Measurements from ENCODE around the gene ETV3L.

Gene ETV3L

GRCh38 chr1:157095551-157095950 lies 4.1 kb downstream of the ETV3L start:
- Histone ChIP-seq H2AFZ (ENCODE audit: low read depth, low read length) (no peak overlapping the region), H3K27me3 (ENCODE audit: insufficient read depth, low read length, poor library complexity) (peaks cover 7% of the 10 kb centered on the region), H3K9me3 (ENCODE audit: insufficient read depth, low read length, severe bottlenecking) (no peaks in the 10 kb centered on the region), H3K36me3 (ENCODE audit: insufficient read depth, low read length) (no peaks in the 10 kb centered on the region), H3K4me3 (ENCODE audit: low read depth in 1 of 2, low read length in 2 of 2) (no peak overlapping the region), H3K4me1 (ENCODE audit: insufficient read depth, low read length) (no peaks in the 10 kb centered on the region), H3K4me2 (ENCODE audit: insufficient read depth, low read length) (no peak overlapping the region), H3K27ac (ENCODE audit: low read length) (no peak overlapping the region), H3K9ac (ENCODE audit: low read depth, low read length) (no peak overlapping the region), H3K79me2 (ENCODE audit: insufficient read depth, low read length) (no peaks in the 10 kb centered on the region), H4K20me1 (ENCODE audit: insufficient read depth, low read length) (no peaks in the 10 kb centered on the region)
- no peak for TF ChIP-seq EZH2 (IDR thresholded peaks at IDR 0.05; ENCODE audit: borderline replicate concordance, low read depth, low read length, severe bottlenecking)
- TF ChIP-seq CTCF (IDR thresholded peaks at IDR 0.05; ENCODE audit: borderline replicate concordance, extremely low read depth, low read length, poor library complexity, severe bottlenecking) = no peak
- ATAC-seq (ENCODE audit: insufficient read depth, low read depth) (no peak), DNase-seq (no peak)

GRCh38 chr1:157095091-157095490 lies 4.5 kb downstream of the ETV3L start:
- H3K4me1 ChIP-seq (ENCODE audit: insufficient read depth, low read length) = no peaks in the 10 kb centered on the region
- no peaks in the 10 kb centered on the region for H3K36me3 ChIP-seq (ENCODE audit: insufficient read depth, low read length)
- no peak overlapping the region for H3K4me2 ChIP-seq (ENCODE audit: insufficient read depth, low read length)
- no peak for ATAC-seq (ENCODE audit: insufficient read depth, low read depth)
- H3K79me2 ChIP-seq (ENCODE audit: insufficient read depth, low read length) = no peaks in the 10 kb centered on the region
- TF ChIP-seq EZH2 (IDR thresholded peaks at IDR 0.05; ENCODE audit: borderline replicate concordance, low read depth, low read length, severe bottlenecking) (no peak), CTCF (IDR thresholded peaks at IDR 0.05; ENCODE audit: borderline replicate concordance, extremely low read depth, low read length, poor library complexity, severe bottlenecking) (no peak)
- no peak overlapping the region for H3K4me3 ChIP-seq (ENCODE audit: low read depth in 1 of 2, low read length in 2 of 2)
- H3K27me3 ChIP-seq (ENCODE audit: insufficient read depth, low read length, poor library complexity) = peaks cover 7% of the 10 kb centered on the region
- no peak overlapping the region for H3K27ac ChIP-seq (ENCODE audit: low read length)
- H3K9ac ChIP-seq (ENCODE audit: low read depth, low read length) = no peak overlapping the region
- H3K9me3 ChIP-seq (ENCODE audit: insufficient read depth, low read length, severe bottlenecking) = no peaks in the 10 kb centered on the region
- H4K20me1 ChIP-seq (ENCODE audit: insufficient read depth, low read length) = no peaks in the 10 kb centered on the region
- no peak for DNase-seq
- no peak overlapping the region for H2AFZ ChIP-seq (ENCODE audit: low read depth, low read length)

GRCh38 chr1:157092831-157093230 lies 6.8 kb downstream of the ETV3L start:
- H3K27ac ChIP-seq (ENCODE audit: low read length) = no peak overlapping the region
- no peak overlapping the region for H2AFZ ChIP-seq (ENCODE audit: low read depth, low read length)
- H3K36me3 ChIP-seq (ENCODE audit: insufficient read depth, low read length) = no peaks in the 10 kb centered on the region
- H3K9ac ChIP-seq (ENCODE audit: low read depth, low read length) = no peak overlapping the region
- no peaks in the 10 kb centered on the region for H4K20me1 ChIP-seq (ENCODE audit: insufficient read depth, low read length)
- TF ChIP-seq EZH2 (IDR thresholded peaks at IDR 0.05; ENCODE audit: borderline replicate concordance, low read depth, low read length, severe bottlenecking) (no peak), CTCF (IDR thresholded peaks at IDR 0.05; ENCODE audit: borderline replicate concordance, extremely low read depth, low read length, poor library complexity, severe bottlenecking) (no peak)
- H3K79me2 ChIP-seq (ENCODE audit: insufficient read depth, low read length) = no peaks in the 10 kb centered on the region
- peaks cover 15% of the 10 kb centered on the region for H3K27me3 ChIP-seq (ENCODE audit: insufficient read depth, low read length, poor library complexity)
- H3K4me2 ChIP-seq (ENCODE audit: insufficient read depth, low read length) = no peak overlapping the region
- no peak for DNase-seq
- no peaks in the 10 kb centered on the region for H3K4me1 ChIP-seq (ENCODE audit: insufficient read depth, low read length)
- no peaks in the 10 kb centered on the region for H3K9me3 ChIP-seq (ENCODE audit: insufficient read depth, low read length, severe bottlenecking)
- ATAC-seq (ENCODE audit: insufficient read depth, low read depth) = no peak
- H3K4me3 ChIP-seq (ENCODE audit: low read depth in 1 of 2, low read length in 2 of 2) = no peak overlapping the region

All from DND-41 (cell line).